PC-3 (cell line): ENCODE measurements around the gene DHX58.

Experiments
- EZH2 ChIP-seq: fragments of 300-600 bp; sonication (generic); IDR thresholded peaks from one replicate; pipeline ENCODE4 v1.6.1; 2017; ENCODE audit warnings: antibody characterized with exemption, mild to moderate bottlenecking, low read length; ENCODE audit not compliant: unreplicated experiment
- TF ChIP-seq, protein P1 (sequence below): fragments of 300-600 bp; sonication (generic); conservative IDR thresholded peaks from 2 replicates; pipeline ENCODE4 v1.5.1; 2017; ENCODE audit warnings: antibody characterized with exemption, low read depth, mild to moderate bottlenecking, low read length

DNA sequence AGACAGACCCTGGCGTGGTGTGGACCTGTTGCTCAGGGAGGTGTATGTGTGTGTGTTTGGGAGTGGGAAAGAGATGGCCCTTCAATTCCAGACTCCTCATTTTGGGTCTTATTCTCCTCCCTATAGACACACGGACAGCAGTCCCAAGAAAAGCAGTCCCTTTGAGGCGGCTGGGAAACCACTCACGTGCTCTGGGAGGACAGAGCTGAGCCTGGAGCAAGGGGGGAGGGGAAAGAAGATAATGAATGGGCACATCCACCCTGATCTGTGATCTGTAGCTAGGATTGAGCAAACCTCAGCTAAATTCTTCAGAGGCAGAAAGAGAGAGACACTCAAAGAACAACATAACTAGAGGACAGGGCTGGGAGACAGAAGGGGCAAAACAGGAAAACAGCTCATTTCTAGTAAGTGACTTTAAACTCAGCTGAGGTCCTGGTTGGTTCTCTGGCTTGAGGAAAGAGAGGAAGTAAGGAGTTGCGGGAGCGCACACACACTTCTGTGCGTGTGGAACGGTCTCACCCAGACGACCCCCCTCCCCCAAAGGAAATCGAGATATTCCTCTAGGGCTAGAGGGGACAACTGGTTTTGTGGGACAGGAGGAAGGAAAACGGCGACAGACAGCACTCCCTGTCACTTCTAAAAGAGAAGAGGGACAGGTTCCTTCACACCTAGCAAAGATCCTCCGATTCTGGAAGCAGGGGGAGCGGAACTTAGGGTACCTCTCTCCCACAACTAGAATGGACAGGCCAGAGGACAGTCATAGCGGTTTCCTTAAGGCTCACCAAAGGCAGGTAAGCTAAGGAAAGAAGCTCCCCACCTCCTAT, 41.6 kb upstream of the DHX58 start:
- TF ChIP-seq, protein P1, sequence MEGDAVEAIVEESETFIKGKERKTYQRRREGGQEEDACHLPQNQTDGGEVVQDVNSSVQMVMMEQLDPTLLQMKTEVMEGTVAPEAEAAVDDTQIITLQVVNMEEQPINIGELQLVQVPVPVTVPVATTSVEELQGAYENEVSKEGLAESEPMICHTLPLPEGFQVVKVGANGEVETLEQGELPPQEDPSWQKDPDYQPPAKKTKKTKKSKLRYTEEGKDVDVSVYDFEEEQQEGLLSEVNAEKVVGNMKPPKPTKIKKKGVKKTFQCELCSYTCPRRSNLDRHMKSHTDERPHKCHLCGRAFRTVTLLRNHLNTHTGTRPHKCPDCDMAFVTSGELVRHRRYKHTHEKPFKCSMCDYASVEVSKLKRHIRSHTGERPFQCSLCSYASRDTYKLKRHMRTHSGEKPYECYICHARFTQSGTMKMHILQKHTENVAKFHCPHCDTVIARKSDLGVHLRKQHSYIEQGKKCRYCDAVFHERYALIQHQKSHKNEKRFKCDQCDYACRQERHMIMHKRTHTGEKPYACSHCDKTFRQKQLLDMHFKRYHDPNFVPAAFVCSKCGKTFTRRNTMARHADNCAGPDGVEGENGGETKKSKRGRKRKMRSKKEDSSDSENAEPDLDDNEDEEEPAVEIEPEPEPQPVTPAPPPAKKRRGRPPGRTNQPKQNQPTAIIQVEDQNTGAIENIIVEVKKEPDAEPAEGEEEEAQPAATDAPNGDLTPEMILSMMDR: no peak
- TF ChIP-seq EZH2: no peak
